ENCODE results near the gene VPS37D.

- TF ChIP-seq CEBPB (IDR thresholded peaks at IDR 0.05) = no peak
- no peak for TF ChIP-seq CREB1 (IDR thresholded peaks at IDR 0.05; ENCODE audit: low read depth)
- TF ChIP-seq, protein P1, sequence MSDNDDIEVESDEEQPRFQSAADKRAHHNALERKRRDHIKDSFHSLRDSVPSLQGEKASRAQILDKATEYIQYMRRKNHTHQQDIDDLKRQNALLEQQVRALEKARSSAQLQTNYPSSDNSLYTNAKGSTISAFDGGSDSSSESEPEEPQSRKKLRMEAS (IDR thresholded peaks at IDR 0.05) = no peak
- TF ChIP-seq RAD21 (IDR thresholded peaks at IDR 0.05; ENCODE audit: low read depth) = no peak
- no peak for TF ChIP-seq EP300 (IDR thresholded peaks at IDR 0.05; ENCODE audit: borderline replicate concordance)
- no peak for TF ChIP-seq ZBTB7A (IDR thresholded peaks at IDR 0.05; ENCODE audit: low read depth)
- TF ChIP-seq FOXM1 (IDR thresholded peaks at IDR 0.05; ENCODE audit: borderline replicate concordance, low read depth) = no peak
- TF ChIP-seq EGR1 (IDR thresholded peaks at IDR 0.05) = no peak
- no peak for TF ChIP-seq NFIC (IDR thresholded peaks at IDR 0.05)
- no peak for TF ChIP-seq REST (IDR thresholded peaks at IDR 0.05; ENCODE audit: low read depth)
- no peak for TF ChIP-seq USF1 (IDR thresholded peaks at IDR 0.05)
- TF ChIP-seq TAF1 (IDR thresholded peaks at IDR 0.05; ENCODE audit: low read depth) = no peak
- no peak for TF ChIP-seq TCF12 (IDR thresholded peaks at IDR 0.05; ENCODE audit: low read depth)
- no peak for TF ChIP-seq YY1 (IDR thresholded peaks at IDR 0.05; ENCODE audit: low read depth)
Measured at GRCh38 chr7:73702226-73702625, 34.6 kb downstream of the VPS37D start.

Data from Ishikawa (cell line).